IPS DF 4.7 (cell line): Measurements from ENCODE around the gene FNIP2.

Source experiments
- DNase-seq: peaks from one replicate; pipeline ENCODE4 v3.0.0-alpha.2; 2013; ENCODE audit warnings: low spot score; ENCODE audit errors: extremely low read depth

The FNIP2 gene

DNA sequence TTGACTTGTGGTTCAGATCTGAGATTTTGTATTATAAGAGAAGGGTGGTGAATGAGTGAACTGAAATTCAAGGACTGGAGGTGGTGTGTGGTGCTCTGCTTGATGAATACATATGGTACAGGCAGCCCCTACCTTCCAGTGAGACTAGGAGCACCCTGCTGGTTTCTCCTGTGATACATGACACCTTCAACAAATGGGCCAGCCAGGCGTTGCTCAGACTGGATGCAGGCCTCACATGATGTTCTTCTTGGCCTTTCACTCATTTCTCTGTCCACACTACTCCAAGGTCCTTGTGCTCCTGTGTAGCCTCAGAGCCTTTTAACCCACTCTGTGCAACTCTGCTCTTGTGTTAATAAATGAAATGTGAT, 67.2 kb downstream of the FNIP2 start:
- no peak for DNase-seq

- no peak for DNase-seq
Observed at GRCh38 chr4:158836828-158837449, 68.1 kb downstream of the FNIP2 start.

GRCh38 chr4:158837527-158838141, 68.8 kb downstream of the FNIP2 start:
- DNase-seq = no peak

GRCh38 chr4:158840131-158840530, 71.3 kb downstream of the FNIP2 start:
- DNase-seq = no peak

GRCh38 chr4:158841540-158841939, 72.7 kb downstream of the FNIP2 start:
- no peak for DNase-seq

DNA sequence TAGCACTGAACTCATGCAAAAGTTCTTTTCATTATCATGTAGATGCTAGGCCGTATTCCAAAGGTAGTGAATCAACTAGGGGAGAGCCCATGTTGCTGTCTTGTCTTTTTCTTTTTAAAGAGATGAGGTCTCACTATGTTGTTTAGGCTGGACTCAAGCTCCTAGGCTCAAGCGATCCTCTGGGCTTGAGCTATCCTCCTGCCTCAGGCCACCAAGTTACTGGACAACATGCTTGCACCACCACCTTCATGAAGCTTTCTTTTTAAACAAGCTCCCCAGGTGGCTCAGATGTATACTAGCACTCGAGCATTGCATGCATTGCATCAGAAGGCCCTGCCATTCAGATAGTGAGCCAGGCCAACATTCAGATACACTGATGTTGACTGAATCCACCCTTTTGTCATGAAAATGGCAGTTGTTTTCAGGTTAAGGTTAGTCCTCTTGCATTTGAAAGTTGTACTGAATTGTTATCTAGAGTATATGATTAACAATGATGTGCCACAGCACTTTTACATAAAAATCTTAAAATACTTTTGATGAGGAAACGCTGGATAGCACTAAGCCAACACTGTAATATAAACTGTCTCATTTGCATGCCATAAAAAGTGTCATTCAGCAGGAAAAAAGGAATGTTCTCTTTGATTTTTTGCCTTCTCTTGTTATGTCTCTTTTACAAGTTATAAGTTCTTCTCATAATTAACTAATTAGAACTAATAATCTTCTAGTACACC, 76.7 kb downstream of the FNIP2 start:
- no peak for DNase-seq

DNA sequence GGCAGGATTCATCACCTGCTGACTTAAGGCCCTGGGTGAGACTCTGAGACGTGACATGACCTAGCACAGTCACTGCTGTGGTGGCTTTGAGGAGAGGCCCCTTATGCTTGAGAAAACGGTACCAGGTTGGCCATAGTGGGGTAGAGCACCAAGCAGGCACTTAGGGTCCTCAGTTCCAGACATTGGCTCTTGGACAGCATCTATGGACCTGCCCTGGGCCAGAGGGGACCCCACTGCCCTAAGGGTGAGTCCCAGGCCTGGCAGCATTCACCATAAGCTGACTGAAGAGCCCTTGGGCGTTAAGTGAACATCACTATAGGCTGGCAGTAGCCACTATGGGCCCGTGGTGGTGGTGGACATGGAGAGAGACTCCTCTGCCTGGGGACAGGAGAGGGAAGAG, 78.7 kb downstream of the FNIP2 start:
- no peak for DNase-seq

DNA sequence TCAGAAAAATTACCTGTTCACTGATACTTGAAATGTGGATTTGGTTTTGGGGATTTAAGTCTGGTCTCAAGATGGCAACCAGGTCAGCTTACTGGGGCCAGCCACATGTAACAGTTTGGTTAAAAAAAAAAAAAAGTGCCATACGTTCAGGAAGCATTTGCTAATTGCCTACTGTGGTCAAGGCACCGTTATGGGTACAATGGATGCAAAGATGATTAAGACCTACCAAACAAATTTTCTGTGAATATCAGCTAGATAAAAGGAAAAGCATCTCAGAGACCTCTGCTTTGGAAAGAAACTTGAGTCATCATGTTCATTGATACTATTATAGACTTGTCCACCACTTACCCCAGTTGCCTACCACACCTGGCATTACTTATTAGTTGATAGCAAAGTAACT, 80.9 kb downstream of the FNIP2 start:
- no peak for DNase-seq

DNA sequence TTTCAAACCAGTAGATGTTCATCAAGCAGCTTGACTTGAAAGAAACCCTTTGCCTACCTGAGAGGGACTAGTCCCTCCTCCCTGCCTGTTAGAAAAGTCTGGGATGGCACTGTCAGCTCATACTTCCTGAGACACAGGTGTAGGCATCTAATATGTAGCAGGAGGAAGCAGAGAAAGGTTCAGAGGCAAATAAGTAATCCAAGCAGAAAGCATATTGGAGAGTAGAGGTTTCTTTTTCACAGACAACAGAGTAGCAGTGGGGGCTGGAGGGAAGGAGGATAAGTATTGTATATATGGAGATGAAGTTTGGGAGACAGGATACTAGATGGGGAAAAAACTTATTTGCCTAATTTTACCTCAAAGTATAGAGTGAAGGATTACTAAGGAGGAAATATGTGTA, 81.5 kb downstream of the FNIP2 start:
- no peak for DNase-seq

- no peak for DNase-seq
Observed at GRCh38 chr4:158850800-158851644, 82.2 kb downstream of the FNIP2 start.

DNA sequence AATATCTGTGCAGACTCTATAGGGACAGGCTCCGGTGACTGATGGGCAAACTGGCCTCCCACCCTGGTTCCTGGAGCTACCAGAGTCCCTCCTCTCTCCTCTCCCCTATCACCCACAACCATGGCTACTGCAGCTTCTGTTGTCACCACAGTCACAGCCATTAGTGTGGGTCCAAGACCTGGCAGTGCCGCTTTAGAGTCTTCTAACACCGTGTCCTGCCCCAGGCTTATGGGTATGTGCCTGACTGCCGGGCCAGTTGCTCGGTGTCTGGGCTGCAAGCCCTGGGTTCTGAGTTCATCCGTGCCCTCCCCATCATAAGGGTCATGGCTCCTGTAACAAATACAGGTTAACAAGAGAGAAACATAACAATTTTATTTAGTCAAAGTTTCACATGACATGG, 85.4 kb downstream of the FNIP2 start:
- no peak for DNase-seq

GRCh38 chr4:158856852-158857251, 88.0 kb downstream of the FNIP2 start:
- no peak for DNase-seq

- no peak for DNase-seq
Observed at GRCh38 chr4:158857951-158858350, 89.1 kb downstream of the FNIP2 start.

- no peak for DNase-seq
Observed at GRCh38 chr4:158858410-158859199, 89.8 kb downstream of the FNIP2 start.

GRCh38 chr4:158859661-158860060, 90.8 kb downstream of the FNIP2 start:
- DNase-seq = no peak

- DNase-seq = no peak
Observed at GRCh38 chr4:158860856-158861255, 92.0 kb downstream of the FNIP2 start.

DNA sequence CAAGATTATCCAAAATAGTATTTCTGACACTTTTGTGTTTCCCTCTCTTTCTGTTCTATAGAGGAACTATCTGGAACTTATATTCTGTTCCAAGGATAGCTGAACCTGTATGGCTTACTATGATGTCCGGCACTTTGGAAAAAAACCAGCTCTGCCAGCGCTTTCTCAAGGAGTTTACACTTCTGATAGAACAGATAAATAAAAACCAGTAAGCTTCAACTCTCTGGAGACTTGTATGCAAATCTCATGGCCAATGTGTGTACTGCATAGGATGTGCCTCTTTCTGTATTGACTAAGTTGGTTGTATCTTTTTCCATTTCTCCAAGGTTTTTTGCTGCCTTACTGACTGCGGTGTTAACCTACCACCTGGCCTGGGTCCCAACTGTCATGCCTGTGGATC, 92.5 kb downstream of the FNIP2 start:
- DNase-seq = no peak

DNA sequence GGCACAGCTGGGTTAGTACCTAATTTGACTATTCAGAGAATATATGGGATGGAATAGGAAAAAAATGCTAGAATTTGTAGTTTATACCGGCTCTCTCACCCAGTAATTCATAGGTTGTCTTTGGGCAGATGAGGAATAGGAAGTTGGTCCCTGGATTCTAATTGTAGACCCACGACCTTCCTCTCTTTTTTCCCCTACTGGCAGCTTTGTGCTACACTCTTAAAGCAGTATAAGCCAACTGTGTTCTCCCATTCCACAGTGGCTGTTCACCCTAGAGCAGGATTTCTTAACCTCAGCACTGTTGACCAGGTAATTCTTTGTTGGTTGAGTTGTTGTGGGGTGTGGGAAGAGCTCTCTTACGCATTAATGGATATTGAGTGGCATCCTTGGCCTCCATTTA, 92.9 kb downstream of the FNIP2 start:
- DNase-seq = no peak

DNA sequence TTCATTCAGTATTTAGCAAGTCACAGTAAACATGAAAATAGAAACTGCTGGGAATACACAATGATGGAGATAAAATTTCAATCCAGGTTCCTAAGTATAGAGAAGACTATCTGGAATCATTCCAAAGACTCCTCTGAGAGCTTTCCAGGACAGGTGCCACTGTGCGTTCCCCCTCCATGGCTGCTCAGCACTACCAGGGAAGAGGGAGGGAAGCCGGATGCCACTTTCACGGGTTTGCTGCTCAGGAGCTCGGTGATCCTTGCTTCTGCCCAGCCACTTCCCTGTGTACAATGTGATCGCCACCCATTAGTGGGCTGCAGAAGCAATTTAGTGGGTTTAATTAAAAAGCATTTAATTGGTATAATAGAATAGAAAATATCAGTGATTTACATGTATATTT, 94.5 kb downstream of the FNIP2 start:
- DNase-seq = no peak

- no peak for DNase-seq
Observed at GRCh38 chr4:158865520-158866177, 96.8 kb downstream of the FNIP2 start.

DNA sequence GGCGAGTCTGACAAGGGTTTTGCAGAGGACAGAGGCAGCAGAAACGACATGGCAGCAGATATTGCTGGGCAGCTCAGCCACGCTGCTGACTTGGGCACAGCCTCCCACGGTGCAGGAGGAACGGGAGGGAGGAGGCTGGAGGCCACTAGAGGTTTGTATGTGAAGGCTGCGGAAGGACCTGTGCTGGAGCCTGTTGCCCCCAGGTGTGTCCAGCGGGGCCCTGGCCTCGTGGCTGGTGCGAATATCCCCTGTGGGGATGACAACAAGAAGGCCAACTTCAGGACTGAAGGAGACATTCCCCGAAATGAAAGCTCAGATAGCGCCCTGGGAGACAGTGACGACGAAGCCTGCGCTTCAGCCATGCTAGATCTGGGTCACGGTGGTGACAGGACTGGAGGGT, 100.2 kb downstream of the FNIP2 start:
- no peak for DNase-seq
